Measurements from ENCODE around the gene KL.

Gene KL

DNA sequence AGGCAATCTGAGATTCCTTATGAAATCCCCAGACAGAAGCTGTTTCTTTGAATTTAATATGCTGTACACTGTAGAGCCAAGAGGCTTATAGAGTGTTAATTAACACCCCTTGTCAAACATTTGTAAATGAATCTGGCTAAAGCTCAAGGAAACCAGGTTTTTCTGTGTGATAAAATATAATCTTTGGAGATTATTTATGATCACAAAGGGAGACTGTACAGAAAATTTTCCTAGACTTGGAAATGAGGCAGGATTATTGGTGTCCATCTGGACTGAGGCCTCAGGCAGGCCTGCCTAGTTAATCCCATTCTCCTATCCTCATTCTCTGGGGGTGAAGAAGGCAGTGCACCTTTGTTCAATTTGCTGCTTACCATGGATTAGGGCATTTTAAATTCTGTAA is 17.8 kb downstream of the KL start:
- no peak for DNase-seq (ENCODE audit: low read depth in 1 of 2, low spot score in 1 of 2)

- DNase-seq (ENCODE audit: low read depth in 1 of 2, low spot score in 1 of 2): no peak
These were observed 18.8 kb downstream of the KL start for GRCh38 chr13:33034882-33035520.

DNA sequence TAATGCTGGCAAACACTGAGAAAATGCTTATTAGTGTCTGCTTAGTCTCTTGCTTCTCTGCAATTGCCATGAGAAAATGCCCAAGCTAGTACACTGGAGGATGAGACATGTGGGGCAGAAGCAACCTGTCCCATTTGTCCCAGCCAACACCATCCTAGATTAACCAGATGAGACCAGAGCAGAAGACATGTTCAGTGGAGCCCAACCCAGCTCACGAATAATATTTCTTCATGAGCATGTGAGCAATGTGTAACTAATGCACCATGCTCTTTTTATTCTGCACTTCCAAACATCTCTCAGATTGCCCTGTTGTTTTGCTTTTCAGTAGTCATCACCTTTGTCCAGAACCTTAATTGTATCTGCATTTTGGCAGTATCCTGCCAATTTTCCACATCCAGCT is 21.4 kb downstream of the KL start:
- DNase-seq (ENCODE audit: low read depth in 1 of 2, low spot score in 1 of 2): no peak

- DNase-seq (ENCODE audit: low read depth in 1 of 2, low spot score in 1 of 2): no peak
These were observed 23.9 kb downstream of the KL start for GRCh38 chr13:33040090-33040489.

DNA sequence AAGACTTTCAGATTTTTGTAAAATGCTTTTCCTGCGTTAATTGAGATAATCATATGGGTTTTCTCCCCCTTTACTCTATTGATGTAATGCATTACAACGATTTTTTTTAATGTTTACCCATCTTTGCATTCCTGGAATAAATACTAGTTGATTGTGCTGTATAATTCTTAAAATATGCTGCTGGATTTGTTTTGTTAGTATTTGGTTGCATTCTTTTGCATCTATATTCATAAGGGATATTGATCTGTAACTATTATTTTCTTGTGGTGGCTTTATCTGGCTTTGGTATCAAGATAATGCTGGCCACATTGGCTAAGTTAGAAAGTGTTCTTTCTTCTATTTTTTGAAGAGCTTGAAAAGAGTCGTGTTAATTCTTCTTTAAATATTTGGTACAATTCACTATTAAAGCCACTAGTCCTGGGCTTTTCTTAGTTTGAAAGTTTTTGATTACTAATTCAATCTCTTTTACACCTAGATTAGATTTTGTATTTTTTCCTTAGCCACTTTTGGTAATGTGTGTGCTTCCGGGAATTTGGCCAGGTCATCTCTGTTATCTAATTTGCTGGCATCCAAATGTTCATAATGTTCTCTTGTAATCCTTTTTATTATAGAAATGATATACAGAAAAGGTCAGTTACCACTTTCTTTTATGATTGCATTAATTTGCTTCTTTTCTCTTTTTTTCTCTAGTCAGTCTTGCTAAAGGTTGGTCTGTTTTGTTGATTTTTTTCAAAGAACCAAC is 29.8 kb downstream of the KL start:
- DNase-seq (ENCODE audit: low read depth in 1 of 2, low spot score in 1 of 2): no peak

DNA sequence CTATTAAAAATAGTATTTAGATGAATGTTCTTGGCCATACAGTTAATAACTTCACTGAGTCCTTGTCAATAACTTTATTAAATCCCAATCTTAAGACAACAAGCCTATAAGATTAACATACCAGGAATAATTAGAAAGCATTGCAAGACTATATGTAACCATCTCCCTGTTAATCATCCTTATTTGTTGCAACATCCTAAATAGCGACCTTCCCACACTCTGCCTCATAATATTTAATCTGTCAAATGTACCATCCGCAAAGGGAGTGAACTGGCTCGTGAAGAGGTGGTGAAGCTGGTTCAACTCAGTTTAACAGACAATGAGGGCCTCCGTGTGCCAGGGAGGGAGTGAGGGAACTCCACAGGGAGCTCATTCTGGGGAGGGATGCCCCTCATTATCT is 33.9 kb downstream of the KL start:
- no peak for DNase-seq (ENCODE audit: low read depth in 1 of 2, low spot score in 1 of 2)

DNA sequence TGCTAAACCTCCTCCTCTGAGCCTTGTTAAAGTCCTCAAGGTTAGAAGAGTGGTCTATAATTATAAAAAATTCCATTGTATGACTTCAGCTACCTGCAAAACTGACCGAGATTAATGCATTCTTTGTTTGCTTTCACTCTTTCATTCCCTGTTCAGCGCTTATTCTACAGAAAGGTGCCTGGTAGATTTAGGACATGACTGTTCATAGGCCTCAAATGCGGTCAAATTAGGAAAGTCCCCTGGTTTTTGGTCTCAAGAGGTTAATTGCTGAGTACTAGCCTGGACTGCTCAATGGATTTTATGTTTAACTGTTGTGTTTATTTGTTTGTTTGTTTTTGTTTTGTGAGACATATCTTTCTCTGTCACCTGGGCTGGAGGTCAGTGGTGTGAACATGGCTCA is 35.4 kb downstream of the KL start:
- no peak for DNase-seq (ENCODE audit: low read depth in 1 of 2, low spot score in 1 of 2)

DNA sequence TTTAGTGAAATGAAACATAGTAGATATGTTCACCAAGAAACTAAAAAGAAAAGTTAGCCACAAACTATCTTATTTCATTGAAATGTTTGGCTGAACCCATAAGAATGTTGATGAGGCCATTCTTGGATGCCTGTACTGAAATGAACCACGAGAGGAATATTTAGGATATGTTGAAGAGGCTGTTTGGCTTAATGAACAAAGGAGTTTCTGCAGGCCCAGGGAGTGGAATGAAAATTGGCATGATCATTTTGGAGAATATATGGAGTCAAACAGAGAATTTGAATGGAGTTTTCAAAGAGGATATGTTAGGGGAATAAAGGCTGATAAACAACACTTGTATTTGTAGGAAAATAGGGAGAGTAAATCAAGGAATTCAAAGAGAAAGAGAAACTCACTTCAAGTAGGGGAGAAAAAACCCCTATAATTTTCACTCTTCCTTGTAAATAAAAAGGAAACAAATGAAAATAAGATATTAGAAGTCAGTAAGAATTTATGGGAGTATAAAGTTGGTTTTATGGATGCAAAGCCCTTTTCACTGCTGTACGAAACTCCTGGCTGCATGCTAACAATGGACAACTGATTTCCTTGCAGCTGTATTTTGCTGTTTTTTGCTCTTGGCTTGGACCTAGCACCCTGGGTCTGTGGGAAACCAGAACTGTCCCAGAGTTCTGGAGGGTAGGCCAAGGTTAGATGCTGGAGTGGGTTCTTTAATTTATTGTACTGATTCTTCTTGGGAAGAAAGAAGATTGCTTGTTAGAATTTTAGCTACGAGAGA is 36.5 kb downstream of the KL start:
- no peak for DNase-seq (ENCODE audit: low read depth in 1 of 2, low spot score in 1 of 2)

DNA sequence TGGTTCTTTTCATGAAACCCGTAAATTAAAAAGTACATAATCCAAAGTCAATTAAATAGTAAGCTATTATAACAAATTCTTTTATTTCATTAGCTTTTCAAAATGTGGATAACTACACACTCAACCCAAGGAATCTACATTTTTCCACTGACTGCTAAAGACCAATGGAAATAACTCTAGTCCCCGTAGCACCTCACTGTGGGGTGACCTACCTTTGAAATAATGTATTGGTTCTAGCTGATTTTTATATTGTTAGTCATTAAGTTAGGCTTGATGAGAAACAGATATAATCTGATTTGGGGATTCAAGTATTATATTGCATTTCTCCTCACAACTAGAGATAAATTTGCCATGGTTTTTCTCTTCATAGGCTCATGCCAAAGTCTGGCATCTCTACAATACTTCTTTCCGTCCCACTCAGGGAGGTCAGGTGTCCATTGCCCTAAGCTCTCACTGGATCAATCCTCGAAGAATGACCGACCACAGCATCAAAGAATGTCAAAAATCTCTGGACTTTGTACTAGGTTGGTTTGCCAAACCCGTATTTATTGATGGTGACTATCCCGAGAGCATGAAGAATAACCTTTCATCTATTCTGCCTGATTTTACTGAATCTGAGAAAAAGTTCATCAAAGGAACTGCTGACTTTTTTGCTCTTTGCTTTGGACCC is 37.3 kb downstream of the KL start:
- no peak for DNase-seq (ENCODE audit: low read depth in 1 of 2, low spot score in 1 of 2)

DNA sequence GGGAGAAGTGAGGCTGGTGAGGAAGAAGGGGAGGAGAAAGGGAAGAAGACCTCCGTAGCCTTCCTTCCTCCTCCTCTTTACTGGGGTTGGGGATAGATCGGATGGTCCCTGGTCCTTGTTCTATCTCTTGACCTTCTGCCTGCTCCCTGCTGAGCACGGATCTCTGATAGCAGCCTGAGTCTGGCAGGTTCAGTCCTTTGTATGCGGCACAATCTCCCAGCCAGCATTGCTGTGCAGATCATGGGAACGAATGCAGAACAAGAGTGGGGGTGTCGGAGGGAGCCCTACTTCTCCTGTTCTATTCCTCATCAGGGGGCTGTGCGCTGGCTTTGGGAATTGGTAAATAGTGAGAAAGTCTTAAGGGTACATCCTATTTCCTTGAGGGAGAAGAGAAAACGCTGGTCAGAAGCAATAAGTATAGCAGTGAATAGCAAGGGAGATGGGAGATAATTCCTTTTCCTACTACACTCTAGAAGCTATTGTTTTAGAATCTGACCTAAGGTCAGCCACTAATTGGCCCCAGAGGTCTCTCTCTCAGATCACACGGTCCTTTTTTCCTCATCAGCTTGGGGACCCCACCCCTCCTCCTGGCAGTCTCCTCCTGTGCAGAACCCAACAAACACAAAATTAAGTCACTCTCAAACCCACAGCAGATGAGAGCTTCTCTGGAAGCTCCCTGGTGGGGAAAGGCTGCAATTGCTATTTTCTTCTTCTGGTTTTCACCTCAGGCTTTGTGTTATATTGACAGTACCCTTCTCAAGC is 41.0 kb downstream of the KL start:
- no peak for DNase-seq (ENCODE audit: low read depth in 1 of 2, low spot score in 1 of 2)

DNA sequence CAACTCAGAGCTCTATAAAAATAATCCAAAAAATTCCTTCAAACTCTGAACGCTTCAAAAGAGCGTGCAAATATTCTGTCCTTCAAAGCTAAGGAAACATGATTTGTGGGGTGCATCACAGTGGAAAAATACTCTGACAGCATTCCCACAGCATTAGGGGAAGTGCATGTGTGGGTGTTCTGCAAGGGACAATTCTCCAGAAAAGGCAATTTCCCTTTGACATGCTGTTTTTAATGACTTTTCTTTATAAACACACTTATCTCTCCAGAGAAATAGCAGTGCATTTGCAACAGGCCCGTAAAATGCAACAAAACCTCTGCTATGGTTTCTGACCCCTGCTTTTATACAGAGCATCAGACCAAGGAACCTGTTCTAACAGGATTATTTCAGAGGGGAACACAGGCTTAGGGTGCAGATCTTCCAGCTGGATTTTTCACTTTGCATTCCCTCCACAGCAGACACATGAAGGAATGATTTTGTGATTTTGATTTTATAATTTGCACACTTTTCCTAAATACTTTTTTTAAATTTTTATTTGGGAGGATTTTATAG is 42.6 kb downstream of the KL start:
- DNase-seq (ENCODE audit: low read depth in 1 of 2, low spot score in 1 of 2): no peak

DNA sequence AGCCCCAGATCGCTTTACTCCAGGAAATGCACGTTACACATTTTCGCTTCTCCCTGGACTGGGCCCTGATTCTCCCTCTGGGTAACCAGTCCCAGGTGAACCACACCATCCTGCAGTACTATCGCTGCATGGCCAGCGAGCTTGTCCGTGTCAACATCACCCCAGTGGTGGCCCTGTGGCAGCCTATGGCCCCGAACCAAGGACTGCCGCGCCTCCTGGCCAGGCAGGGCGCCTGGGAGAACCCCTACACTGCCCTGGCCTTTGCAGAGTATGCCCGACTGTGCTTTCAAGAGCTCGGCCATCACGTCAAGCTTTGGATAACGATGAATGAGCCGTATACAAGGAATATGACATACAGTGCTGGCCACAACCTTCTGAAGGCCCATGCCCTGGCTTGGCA is 44.6 kb downstream of the KL start:
- DNase-seq (ENCODE audit: low read depth in 1 of 2, low spot score in 1 of 2): no peak

GRCh38 chr13:33066329-33066728 is 50.1 kb downstream of the KL start:
- DNase-seq (ENCODE audit: low read depth in 1 of 2, low spot score in 1 of 2): no peak

DNA sequence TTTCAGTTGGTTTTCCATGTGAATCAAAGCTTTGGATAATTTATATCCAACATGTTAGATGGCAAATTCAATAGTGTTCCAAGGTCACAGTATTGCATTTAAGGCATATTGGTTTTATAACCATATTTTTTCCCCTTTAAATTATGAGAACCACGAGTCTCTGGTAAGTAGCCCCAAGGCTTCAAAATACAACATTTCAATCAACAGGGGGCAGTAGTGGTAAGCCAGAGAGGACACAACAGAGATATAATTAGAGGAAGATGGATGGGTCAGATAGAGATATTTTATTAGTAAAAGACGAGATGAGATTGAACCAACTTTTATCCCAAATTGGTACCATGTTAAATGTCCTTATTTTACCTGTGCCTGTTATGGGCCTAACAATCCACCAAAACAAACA is 53.1 kb downstream of the KL start:
- DNase-seq (ENCODE audit: low read depth in 1 of 2, low spot score in 1 of 2): no peak

DNA sequence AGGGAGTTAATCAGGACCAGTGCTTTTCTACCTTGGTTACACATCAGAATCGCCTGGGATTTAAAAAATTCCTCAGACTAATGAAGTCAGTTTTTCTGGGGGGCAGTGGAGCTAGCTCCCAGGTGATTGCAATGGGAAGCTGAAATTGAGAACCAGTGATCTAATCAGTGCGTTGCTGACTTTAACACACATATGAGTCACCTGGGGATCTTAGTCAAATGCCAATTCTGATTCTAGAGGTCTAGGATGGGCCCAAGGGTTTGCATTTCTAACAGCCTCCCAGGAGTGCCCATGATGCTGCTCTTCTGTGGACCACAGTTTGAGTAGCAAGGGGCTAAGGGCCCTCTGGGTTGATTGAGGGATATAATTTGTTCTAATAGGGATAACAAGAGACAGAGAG is 54.5 kb downstream of the KL start:
- no peak for DNase-seq (ENCODE audit: low read depth in 1 of 2, low spot score in 1 of 2)

DNA sequence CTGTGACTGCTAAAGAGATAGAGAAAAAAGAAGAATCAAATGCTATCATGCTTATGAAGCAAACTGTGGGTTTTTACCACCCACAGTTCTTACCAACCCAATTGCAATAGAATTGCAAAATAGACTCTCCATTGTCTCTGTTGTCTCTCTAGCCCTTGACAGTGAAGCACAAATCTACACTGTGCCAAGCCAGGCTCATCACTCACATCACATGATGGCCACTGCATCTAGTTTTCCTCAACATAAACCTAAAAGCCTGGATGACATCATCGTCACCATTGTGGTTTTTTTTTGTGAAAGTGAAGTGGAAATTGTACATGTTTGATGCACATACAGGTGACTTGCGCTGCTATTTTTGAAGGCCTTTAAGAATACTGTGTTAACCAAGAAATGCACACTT is 56.1 kb downstream of the KL start:
- DNase-seq (ENCODE audit: low read depth in 1 of 2, low spot score in 1 of 2): no peak

DNA sequence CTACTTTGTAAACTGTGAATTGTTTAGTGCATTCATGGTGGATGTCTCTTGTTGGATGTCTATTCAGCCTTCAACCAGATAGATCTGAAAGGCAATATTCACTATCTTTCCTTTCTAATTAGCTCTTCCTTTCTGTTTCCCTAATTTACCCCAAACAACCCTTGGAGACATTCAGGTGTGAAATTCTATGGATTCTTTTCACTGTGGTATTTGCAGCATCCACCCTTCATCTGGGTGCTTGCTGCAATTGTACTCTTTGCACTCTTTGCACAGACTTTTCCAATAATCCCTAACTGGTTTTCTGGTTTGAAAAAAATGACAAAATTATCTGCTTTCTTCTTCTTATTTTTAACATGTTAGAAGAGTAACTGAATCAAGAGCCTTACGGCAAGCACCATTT is 56.5 kb downstream of the KL start:
- no peak for DNase-seq (ENCODE audit: low read depth in 1 of 2, low spot score in 1 of 2)

- no peak for DNase-seq (ENCODE audit: low read depth in 1 of 2, low spot score in 1 of 2)
These were observed 57.1 kb downstream of the KL start for GRCh38 chr13:33073338-33073737.

DNA sequence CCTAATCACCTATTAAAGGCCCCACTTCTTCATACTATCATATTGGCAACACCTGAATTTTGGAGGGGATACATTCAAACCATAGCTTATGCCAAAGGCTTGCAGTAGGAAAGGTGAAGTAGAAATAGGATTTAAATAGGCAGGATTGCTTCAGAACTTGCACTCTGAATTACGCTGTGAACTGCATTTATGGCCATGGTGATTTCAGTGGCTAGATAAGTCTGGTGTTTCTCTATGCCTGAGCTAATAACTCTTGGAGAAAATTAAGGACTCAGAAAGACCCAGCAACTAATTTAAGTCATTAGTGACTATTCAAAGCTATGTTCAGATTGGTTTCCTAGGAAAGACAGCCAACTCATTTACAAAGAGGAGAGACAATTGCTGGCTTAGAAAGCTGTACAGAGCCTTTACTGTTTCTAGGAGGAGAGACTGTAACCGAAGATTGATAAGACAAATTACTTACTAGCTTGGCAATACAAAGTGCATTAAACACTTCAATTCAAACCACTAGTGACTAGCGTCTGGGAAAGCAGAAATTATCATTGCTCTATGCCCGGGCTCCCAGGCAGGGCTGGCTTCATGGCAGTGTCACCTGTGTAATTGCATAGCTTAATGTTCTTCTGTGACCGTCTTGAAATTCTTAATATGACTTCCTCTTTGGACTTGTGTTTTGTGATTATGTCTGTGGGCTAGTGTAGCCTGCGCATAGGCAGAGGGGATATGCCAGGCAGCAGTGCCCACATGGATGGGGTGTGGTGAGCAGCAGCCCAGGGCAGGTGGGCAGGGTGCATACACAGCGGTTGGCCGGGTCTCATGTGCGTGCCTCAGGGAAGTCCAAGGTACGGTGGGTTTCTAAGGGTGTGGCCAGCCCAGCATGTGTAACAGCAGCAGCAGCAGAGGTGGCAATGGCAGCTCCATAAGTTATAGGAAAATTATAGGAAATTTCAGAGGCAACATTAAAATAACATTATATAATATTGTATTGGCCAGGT is 60.1 kb downstream of the KL start:
- DNase-seq (ENCODE audit: low read depth in 1 of 2, low spot score in 1 of 2): no peak

DNA sequence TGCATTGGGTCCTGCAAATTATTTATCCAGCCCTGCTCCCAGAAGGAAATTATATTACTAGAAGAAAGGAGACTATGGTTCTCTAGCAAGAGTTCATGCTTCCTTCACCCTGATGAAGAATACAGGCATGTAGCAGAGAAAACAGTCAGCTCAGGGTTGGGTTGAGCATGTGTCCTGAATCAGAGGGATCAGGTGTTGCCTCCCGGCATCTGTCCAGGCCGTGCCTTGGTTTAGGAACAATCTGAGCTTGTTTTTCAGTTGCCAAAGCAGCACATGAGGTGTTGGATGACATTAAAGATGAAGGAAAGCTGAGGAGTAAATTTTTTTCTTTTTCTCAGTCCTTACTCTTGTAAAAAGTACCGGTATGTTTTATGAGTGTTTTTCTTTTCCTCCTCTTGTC is 62.0 kb downstream of the KL start:
- no peak for DNase-seq (ENCODE audit: low read depth in 1 of 2, low spot score in 1 of 2)

Data from activated T-helper 1 cell treated with anti-CD3 and anti-CD28 coated beads, Interleukin-2, amount 50 U/mL, for 16 hours (primary cell).